ENCODE results near the gene ATXN7L1.
A peak's percentile ranks its signal among the peaks of the same experiment; 100 is the strongest.
"Not testable (repeated sequence)": the region's sequence is repeated elsewhere in the genome, so short reads cannot be mapped to it uniquely, and the experiment has no call there.

ATXN7L1 gene

DNA sequence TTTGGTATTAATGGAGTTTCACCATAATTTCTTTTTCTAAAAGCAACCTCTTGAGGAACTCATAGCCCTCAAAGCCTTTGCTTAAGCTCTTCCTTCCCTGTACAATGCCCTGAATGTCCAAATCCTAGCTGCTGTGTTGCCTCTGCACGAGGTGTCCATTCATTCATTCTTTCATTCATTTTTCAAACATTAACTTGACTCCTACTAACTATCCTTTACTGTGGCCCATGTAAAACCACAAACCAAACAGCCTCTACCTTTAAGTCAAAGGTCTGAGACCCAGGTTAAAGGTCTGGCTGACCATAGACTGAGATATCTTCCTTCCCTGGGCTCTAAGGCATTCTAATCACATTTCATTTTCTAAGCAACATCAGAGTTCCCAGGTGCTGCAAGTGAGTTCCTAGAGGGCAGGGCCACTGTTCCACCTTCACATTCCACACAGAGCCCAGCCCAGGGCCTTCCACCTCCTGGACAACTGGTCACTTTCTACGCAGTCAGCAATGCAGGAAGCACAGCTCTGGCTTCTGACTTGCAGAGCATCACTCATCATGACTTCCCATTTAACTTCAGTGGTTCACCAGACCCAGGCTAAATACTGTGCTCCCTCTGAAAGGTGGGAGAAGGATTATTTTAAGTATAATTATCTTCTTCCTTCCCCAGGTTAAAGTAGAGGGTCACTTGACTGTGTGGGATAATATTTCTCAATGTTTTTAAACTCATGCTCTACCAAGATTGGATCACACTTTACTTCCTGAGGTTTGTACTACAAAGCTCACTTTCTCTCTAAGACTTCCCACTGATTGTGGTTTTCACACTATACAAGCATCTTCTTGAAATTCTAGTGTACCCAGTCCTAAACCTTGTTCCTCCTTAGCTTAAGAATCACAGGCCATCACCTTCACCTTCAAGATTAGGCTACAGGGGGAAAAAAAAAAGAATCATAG, 19.1 kb downstream of the ATXN7L1 start:
- no peak for DNase-seq

DNA sequence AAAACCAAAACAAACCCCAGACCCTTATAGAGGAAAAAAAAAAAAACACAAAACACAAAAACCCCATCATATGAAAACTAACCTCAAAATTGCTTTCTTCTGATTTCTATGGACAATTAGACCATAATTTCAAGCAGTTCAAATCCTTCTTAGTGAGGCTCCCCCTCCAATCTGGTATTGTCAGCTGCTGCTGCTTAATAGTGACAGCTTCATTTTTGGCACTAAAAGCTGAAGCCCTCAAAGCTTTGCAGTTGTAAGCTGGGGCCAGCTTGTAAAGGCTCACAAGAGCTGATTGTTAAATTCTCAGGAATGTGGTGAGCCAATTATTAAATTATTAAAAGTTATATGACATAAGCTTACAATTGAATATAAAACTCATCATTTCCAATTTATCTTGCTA, 21.9 kb downstream of the ATXN7L1 start:
- no peak for DNase-seq

DNA sequence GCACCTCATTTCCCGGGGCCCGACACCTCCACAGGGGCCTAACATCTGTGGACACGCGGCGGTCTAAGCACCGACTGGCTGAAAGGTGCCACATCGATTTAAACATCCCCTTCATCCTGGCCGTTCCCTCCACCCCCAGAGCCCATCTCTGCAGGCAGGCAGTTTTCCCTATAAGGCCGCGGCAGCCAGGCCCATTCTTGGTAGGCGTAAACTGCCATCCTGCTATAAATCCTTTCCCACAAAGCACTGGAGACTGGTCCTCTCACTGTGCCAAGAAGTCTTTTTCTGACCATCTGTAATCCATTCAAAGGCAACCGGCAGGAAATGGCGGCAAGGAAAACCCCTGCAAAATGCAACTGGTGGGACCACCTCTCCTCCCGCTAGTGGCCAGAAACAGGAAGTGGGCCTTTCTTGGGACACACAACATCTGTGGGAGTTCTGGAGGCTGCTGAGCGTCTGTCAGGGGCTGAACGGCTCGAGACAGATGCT, 22.4 kb downstream of the ATXN7L1 start:
- no peak for DNase-seq

DNA sequence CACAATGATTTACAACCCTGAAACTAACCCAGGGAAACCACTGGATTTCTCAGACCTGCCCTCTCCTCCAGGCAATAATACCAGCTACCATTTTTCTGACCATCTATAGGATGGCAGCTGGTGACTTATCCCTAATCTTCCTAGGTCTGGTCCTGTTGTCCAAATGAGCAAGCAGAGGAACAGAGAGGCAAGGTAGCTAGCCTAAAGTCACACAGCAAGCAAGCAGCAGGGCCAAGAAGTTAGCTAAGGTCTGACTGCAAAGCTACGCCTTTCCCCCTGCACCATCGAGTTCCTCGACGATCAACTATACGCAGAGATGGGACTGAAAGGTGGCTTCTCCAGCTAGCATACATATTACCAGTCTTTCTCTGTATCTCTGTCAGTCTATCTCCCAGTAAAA, 25.3 kb downstream of the ATXN7L1 start:
- DNase-seq, result no peak

DNA sequence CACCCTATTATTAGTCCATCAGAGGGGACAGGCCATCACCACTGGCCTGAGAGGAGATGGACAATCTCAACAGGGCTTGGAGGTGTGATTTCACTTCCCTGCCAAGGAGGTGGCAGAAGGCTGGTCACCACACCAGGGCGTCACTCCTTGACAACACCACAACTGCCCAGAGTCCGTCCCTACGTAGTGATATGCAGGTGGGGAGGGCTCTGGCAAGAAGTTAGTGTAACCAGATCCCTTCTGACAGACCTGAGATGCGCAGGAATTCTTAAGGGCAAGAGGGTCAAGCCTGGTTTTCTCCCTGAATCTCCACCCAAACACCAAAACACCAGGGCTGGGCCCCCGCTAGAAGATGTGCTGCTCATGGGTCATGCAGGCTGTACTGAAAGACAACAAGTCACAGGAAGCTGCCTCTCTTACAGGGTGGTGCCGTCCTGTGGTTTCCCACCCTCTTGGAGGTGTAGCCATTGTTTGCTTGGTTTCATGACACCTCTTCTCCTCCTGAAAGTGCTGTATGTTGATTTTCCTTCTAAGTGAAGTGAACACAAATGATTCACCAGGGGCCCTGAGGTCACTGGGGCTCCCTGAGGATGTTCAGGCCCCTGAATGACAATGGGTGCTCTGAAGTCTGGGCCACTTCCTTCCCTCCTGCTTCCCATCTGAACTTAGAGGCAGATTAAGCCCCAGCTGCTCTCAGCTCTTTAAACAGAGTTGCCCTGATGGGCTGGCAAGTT, 27.1 kb downstream of the ATXN7L1 start:
- peak; percentile 48 for DNase-seq

DNA sequence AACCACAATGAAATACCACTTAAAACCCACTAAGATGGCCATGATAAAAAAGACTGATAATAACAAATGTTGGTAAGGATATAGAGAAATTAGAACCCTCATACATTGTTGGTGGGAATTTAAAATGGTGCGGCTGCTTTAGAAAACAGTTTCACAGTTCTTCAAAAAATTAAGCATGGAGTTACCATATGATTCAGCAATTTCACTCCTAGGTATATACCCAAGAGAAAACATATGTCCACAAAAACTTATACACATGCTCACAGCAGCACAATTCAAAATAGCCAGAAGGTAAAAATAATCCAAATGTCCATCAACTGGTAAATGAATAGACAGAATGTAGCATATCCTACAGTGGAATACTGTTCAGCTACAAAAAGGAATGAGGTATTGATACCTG, 30.0 kb downstream of the ATXN7L1 start:
- no peak for DNase-seq

DNA sequence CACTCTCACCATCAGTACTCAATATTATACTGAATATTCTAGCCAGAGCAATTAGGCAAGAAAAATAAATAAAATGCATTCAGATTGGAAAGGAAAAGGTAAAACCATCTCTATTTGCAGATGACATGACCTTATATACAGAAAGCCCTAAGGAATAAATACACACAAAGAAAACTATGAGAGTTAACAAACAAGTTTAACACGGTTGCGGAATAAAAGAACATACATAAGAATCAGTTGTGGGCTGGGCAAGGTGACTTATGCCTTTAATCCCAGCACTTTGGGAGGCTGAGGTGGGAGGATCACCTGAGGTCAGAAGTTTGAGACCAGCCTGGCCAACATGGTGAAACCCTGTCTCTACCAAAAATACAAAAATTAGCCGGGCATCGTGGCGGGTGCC, 31.7 kb downstream of the ATXN7L1 start:
- DNase-seq, result not testable (repeated sequence)

DNA sequence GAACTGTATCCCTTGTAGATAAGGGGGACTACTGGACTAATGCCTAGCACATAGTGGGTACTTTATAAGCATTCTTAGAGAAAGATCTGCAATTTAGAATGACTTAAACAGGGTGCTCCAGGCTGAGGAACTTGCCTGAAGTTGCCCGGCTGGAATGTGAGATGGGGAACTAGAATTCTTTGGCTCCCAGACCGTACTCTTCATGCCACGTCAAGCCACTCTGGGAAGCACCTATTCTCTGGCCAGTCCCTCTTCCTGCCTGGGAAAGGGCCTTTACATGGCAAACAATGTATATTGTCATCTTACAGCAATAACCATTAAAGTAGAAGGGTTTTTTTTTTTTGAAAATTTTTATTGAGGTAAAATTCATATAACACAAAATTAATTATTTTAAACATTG, 34.5 kb downstream of the ATXN7L1 start:
- no peak for DNase-seq

DNA sequence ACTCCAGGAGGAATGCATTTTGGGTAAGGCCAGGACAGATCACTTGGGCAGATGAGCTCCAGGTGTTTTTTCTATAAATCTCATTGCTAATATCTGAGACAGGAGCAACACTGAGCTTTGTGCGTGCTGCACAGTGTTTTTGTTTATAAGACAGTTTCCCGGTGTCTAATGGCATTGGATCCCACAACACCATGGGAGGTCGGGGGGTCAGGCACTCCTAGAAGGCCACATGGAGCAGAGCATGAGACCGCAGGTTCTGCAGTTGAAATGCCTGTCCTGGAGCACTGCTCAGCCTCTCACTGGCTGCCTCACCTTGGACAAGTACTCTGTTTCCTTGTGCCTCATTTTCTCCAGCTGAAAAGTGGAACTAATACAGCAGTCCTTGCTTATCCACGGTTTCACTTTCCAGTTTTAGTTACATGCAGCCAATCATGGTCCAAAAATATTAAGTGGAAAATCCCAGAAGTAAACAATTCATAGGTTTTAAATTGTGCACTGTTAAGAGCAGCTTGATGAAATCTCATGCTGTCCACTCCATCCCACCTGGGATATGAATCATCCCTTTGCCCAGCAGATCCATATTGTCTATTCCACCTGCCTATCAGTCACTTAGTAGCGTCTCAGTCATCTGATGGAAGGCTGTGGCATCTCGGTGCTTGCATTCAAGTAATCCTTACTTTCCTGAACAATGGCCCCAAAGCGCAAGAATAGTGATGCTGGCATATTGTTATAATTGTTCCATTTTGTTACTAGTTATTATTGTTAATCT, 35.2 kb downstream of the ATXN7L1 start:
- DNase-seq, result no peak

DNA sequence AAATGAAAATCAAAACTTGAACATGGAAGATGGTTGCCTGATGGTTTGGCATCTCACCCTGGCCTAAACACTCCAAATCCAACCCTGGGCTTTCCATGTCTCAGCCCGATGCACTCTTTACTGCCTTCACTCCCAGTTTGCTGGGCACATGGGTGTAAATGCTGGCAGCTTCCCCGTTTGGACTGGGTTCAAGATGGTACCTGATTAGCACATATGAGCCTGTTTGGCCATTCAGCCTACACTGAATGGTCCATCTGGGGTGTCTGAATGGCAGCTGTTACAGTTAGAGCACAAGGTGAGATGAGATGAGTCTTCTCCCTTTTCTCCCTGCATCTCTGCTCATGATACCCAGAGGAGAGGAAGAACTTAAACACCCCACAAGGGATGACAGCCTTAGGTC, 37.1 kb downstream of the ATXN7L1 start:
- no peak for DNase-seq

DNA sequence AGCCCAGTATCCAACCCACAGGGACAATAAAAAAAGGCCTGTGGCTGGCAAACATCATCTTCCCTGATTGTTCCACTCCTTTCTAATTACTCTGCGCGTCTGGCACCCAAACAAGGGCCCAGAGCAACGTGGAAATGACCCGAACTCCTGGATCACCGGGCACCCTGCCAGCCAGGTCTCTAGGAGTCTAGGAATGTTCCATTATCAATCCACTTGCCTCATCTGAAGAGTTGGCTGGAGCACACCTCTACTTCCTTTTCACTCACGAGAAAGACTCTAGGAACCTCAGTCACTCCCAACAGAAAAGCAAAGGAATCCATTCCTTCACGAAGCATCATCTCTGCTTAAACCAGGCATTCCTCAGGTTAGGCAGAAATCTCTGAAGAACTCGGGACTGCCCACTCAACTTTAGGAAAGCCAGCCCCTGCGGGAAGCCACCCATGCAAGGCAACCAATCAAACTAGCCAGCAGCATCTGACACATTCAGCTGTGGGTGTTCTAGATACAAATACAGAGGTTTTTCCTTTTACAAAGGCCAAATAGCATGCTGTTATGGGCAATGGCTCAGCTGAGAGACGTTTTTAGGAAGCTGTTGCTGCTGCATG, 37.7 kb downstream of the ATXN7L1 start:
- peak; percentile 47 for DNase-seq

DNA sequence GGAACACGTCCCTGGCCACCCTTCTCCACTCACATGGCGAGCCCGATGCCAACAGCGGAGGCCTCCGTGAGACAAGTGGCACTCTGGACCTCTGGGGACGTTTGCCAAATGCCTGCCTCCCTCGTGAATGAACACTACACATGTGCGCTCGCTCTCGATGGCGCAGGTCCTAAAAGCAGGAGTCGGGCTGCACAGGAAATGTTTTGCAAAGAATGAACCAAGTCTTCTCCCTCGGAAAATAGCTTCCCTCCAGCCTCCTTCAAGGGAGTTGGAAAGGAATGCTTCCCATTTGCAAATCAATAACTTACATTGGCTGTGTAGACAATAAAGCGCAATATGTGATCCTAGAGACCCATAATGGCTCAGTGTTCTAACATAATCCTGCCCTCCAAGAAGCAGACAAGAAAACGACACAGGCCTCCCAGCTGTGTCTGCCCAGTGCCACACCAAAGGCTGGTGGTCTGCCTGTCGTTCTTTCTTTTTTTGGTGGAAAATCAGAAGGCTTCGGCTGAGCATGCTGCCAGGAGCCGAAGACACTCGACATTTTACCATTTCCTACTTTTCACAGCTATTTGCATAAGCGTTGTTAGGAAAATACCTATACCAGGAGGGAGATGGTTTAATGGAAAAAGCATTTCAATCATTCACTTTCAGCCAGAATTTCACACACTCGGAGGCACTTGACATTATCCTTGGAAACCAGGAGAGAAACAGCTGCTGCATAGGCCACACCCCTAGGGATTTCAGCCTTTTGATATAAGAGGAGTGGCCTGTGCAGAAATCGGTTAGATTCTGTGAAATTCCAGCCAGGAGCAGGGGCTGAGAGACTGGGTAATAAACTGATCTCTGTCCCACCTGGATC, 38.4 kb downstream of the ATXN7L1 start:
- peak; percentile 70 for DNase-seq

DNA sequence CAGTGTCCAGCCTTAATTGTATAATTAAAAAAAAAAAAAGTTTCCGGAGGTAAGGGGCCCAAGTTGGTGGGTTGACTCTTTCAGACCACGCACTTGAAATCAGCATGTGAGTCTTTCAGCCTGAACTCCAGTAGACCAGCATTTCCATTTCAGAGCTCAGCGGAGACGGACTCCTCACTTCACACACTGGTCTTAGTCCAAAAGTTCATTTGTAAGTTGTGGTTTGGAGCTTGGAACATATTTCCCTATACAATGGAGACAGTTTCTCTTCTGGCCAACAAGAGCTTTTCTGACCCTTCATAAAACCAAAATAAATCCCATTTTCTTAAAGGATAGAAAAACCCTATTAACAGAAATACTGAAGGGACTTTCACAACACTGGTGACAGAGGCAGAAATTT, 41.0 kb downstream of the ATXN7L1 start:
- DNase-seq, result no peak

DNA sequence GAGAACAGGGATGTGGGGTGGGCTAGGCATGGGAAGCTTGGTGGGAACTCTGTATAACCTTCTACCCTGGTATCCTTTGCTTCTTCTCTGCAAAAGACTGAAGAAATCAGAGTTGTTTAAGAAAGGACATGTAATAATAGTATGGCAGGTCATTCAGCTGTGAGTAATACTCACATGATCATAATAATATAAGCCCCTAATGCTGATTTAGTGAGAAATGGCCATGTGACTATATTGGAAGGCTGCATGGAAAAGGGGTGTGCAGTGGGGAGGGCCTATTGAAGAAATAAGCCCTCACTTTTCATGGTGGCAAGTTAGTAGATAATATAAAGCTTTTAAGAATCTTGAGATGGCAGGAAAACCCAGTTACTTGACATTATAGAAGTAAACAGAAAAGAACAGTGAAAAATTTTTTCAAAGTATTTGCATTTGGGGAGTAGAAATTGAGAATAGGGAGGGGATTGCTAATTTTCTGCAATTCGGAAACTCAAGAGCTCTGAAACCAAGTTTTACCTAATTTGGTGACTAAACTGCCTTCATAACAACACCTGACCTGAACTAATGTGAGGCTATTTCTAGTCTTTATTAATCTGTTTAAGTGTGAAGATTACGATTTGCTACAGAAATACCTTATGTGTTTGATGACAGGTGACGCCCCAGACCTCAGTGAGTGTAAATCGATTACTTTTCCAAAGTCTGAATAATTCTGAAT, 44.4 kb downstream of the ATXN7L1 start:
- no peak for DNase-seq

DNA sequence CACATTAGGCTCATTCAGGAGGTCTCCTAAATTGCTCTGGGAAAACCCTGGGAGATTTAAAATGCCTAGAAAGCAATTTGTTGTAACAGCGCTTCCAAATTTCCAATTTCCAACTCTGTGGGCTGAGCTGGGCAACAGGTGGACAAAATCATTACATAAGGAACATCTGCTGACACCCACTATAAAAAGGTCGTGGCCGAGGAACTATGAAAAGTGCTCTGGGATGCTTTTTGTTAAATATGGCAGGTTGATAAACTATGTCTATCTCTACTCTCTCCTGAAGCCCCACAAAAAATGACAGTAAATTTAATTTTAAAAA, 45.1 kb downstream of the ATXN7L1 start:
- no peak for DNase-seq

DNA sequence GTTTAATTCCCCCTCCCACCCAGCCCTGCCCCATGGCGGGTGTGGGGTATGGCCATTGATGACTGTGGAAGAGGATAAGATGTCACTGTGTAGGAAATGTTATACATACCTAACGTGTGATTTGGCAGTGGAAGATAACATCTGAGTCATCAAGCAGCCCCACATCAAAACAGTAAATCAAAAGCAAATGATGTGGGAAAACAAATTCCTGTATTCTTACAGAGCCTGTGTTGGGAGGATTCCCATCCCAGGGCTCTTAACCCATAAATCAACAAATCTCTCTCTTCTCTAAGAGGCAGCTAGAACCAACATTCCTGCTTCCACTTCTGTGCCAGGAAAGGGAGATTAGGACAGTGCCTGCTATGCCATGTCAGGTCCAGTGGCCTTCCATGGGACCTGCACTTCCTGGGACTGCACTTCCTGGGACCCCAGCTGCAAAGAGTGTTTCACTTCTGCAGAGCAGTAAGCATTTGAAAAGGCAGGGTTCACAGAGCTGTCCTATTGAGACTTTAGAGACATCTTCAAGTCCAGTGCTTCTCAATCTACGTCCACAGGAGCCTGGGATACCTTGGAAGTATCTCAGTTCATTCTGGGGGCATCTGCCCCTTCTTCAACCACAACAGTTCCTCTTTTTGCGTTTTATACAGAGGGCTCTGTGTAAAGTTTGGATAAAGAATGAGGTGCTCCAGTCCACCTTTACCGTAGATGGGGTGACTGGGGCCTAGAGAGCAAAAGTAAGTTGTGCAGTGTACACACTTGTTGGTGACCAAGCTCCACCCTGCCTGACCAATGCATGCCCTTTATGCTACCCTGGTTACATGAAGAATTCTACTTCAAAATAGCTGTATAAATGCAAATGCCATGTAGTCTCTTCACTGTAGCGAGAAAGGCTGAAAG, 45.7 kb downstream of the ATXN7L1 start:
- DNase-seq, result peak; percentile 11

DNA sequence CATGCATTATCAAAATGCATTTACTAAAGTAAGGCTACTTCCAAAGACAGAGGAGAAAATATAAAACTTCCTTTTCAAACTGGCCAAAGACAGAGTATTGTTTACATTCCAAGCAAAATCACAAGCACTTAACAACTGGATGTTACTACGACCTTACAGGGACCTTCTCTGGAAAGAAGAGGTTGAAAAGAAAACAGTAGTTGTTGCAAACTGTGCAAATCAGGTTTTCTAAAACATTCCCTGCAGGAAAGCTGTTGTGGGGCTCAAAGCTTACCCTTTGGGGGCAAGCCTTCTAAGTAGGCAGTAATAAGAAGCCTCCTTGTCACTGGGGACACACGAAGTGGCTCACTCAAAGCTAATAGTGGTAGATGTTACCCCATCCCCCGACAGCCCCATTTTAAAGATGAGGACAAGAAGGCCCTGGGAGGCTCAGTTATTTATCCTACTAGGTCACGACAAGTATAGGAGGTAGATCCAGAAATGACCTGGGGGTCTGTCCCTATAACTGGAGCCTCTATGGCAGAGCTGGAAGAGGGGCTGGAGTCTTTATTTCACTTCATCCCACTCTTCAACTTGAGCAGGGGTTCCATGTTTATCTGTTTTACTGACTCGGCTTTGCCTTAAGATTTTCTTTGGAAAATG, 46.6 kb downstream of the ATXN7L1 start:
- DNase-seq, result no peak

DNA sequence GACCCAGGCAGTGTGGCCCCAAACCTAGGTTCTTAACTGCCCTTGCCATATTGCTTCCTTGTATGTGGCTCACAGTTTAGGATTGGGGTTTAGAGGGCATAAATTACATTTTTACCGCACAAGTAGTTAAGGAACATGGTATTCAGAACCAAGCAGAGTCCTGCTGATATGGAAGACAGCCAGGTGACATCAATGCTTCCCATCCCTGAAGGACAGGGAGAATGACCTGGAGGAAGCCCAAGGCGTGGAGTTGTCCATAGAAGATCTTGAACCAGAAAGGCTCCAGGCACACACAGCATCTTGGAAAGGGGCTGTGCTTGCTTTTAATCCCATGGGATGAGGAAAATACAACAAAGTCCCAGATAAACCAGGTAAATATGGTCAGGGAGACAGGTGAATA, 48.3 kb downstream of the ATXN7L1 start:
- no peak for DNase-seq

DNA sequence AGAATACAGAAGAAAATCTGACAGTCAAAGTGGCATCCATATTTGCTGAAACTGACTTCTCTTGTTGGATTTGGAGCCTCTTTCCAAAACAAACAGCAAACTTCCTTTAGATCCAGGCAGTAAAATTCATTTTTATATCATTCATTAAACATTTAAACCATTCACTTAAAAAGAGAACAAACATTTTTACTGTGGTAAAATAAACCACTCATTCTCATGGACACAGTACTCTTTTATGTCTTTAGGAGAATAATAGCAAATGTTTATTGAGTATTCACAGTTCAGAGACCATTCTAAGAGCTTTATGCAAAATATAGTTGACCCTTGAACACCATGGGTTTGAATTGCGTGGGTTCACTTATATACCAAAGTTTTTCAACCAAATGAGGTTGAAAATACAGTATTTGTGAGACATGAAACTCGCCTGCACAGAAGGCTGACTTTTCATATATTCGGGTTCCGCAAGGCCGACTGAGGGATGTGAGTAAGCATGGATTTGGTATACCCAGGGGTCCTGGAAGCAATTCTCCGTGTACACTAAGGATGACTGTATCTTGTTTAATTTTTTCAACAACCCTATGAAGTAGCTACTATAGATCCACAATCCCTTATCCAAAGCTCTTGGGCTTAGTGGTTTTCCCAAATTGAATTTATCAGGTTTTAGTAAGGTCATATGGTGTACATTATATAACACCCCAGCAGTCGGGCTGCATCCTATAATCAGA, 49.1 kb downstream of the ATXN7L1 start:
- DNase-seq, result no peak
